MV-4-11 (cell line): ENCODE measurements around the gene OSTC.

Source experiments
- DNase-seq: peaks from one replicate; lab custom pipeline; 2025; lab: John Stamatoyannopoulos, UW

OSTC gene

DNA sequence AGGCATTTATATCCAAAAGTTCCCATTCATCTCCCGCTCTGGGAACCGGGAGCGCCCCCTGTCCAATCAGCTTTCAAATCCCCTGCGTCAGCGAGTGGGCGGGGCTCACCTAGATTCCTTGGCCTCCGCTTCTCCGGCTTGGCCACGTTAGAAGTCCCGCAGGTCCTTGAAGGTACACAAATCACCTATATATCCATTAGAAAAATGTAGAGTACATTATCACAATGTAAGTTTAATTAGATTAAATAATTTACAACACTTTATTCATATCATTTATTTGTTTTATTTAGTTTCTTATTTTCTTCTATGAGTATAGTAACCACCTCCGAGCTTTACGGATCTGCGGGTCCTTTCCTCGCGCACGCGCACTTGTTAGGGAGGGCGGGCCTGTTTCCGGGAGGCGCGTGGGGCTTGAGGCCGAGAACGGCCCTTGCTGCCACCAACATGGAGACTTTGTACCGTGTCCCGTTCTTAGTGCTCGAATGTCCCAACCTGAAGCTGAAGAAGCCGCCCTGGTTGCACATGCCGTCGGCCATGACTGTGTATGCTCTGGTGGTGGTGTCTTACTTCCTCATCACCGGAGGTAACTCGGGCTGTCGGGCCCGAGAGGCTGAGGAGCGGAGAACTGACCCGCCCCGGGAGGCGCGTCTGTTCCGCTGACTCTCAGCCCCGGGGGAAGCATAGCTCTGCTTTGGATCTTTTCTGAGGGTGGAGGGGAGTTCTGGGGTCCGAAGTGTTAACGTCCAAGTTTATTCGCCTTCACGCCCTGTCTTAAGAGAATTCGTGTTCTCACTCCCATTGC, at the start of gene OSTC:
Gene OSTC, plus strand, starts transcription at position 388 of the 802 bp plus-strand sequence. Its CDS starts 57 bp downstream, at position 445.
- DNase-seq: peak; percentile 91

DNA sequence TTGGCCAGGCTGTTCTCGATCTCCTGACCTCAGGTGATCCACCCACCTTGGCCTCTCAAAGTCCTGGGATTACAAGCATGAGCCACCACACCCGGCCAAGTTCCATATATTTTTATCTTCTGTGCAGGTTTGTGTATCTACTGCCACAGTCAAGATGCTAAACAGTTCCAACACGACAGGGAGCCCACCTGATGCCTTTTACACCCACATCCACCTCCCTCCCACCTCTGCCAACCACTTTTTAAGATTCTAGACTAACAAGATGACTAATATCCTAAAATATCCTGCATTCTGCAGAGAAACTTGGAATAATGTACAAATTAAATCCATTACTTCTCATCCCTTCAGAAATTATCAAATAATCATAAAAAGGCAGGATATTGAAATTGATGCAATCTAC, 49.3 kb upstream of the OSTC start:
- no peak for DNase-seq

DNA sequence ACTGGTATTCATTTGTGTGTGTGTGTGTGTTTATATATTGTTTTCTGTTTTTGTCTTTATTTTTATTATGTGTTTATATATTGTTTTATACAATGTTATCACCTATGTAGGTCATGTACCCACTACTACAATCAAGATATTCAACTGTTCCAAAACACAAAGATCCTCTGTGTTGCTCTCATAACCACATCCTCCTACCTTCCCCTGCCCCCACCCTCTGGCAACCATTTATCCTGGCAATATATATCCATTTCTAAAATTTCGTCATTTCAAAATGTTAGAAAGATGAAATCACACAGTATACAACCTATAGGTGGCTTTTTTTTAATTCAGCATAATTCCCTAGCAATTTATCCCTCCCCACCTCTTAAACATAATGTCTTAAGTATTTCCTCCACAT, 48.9 kb upstream of the OSTC start:
- no peak for DNase-seq

- DNase-seq: no peak
Observed at GRCh38 chr4:108602163-108602562, 48.2 kb upstream of the OSTC start.

GRCh38 chr4:108607079-108607815, 43.2 kb upstream of the OSTC start:
- DNase-seq: no peak

DNA sequence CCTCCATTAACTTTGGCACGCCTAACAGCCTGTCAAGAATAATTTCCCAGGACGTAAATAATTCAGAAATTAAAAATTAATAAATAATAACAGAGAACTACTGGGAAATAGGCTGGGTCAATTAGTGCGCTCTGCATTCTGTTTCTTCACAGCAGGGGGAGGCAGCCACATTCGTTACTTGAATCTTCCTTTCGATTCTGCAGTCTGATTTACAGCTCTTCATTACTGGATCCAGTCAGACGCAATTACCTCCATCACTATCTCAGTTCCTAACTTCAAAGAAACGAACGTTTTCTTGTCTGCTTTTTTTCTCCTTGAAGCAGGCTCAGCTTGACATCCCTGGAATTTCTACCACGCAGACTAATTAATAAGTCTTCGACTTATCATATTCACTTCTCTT, 39.0 kb upstream of the OSTC start:
- no peak for DNase-seq

DNA sequence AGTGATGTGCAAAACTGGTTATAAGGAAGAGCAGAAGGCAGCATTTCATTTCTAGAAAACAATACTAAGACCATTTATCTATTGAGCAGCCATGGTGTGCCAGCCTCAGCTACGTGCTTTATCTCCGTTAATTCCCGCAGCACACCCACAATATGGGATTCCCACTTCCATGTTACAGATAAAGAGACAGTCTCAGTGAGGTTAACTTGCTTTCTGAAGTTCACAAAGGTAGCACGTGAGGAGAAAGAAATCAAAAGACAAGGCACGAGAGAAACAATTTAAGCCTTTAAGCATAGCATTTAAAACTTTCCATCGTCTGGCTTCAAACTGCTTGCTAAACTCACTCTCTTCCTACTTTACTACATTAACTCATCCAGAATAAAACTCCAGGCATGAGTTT, 38.0 kb upstream of the OSTC start:
- DNase-seq: no peak

DNA sequence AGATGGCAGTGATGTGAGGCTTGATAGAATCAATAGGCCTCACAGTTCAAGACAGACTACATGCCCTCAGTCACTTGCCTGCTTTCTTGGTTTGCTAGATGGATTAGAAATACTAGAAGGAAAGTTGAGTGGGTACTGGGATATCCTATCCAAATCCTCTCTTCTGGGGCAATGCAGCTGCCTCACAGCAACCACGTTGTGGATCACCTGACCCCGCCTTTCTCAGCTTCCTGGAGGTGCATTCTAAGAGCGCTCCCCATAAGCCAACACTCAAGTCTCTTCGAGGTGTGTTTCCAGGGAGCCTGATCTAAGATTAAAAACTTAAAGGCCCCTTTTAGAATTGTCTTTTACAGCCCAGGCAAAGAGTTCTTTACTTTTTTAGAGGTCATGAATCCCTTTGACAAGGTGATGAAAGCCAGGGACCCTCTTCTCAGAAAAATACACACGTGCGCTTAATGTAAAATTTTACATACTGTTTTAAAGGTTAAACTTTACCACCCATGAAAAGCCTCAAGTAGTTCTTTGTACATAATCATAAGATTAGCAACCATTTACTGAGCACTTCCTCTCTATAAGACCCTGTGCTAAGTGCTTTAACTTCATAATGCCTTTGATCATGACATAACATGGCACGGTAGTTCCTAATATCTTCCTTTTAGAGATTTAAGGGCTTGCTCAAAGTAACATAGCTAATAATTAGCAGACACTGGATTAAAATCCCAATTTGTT, 30.9 kb upstream of the OSTC start:
- DNase-seq: peak; percentile 52

DNA sequence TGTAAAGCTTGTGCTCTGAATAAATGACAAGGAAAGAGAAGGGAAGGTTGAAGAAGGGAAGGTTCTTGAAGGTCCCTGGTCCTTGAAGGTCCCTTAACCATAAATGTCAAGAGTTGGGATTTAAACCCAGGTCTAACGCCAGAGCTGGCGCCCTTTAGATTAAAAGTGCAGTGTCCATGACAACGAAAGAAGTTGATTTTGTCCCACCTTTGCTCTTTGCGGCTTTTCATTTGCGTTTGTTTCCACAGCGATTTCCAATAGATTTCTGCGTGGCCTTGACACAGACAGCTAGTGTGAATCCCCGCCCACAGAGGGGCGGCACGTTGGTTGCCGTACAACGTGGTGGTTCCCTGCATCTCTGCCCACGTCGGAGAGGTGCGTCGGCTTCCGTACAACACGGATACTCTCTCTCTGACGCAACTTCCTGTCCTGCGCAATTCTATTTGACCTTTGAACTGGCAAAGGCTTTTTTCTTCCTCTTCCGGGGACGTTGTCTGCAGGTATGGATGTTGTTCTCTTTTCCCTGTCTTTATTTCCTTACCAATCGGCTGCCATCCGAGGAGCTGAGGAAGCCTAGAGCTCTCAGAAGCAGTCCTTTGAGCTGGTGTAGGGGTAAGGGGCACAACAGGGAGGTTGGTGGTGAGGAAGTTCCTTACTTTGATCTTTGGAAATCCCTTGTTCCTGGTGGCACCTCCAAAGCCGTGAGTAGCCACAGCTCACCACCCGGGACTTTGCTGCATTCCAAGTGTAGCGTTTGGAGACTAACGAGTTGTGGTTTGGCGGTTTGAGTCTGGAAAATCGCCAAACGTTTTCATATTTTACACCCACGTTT, 30.1 kb upstream of the OSTC start, which contains the start of gene RPL34:
Gene RPL34, plus strand, starts transcription at position 476 of the 832 bp plus-strand sequence. CDS start 1,384 bp downstream, outside the sequence.
- peak; percentile 99 for DNase-seq

- no peak for DNase-seq
Observed at GRCh38 chr4:108620933-108621905, 29.2 kb upstream of the OSTC start.

DNA sequence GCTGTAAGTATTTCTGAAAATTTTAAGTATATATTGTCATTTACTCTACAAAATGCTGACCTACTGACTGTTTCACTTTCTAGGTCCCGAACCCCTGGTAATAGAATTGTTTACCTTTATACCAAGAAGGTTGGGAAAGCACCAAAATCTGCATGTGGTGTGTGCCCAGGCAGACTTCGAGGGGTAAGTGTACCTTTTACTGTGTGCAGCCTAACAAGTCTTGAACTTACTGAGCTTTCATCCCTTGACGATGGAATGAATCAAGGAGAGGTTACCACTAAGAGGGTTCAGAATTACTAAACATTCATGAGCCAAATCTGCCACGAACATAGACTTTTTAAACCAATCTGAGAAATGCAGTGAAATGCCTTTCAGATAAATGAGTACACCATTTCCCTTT, 28.4 kb upstream of the OSTC start:
- DNase-seq: no peak

GRCh38 chr4:108622828-108623227, 27.6 kb upstream of the OSTC start:
- DNase-seq: no peak

- DNase-seq: no peak
Observed at GRCh38 chr4:108624263-108625056, 25.9 kb upstream of the OSTC start.

GRCh38 chr4:108626056-108626455, 24.3 kb upstream of the OSTC start:
- no peak for DNase-seq

GRCh38 chr4:108628411-108628810, 22.0 kb upstream of the OSTC start:
- DNase-seq: no peak

GRCh38 chr4:108635070-108635655, 15.2 kb upstream of the OSTC start:
- no peak for DNase-seq

- no peak for DNase-seq
Observed at GRCh38 chr4:108636246-108636645, 14.2 kb upstream of the OSTC start.

GRCh38 chr4:108637856-108638255, 12.5 kb upstream of the OSTC start:
- no peak for DNase-seq

GRCh38 chr4:108644237-108644636, 6.2 kb upstream of the OSTC start:
- no peak for DNase-seq
